ENCODE measurements around the gene CCDC57. TPM values are rescaled to one million over a fixed set of nuclear protein-coding genes. Genes with fewer than 3 reads are reported as not detected.
A peak's percentile ranks its signal among the peaks of the same experiment; 100 is the strongest.

CCDC57 gene
- total and polyA plus RNA-seq, 9 of the 15 experiments (the other 6 are each of a cell fraction or from before 2014, with no cell fraction given): 0.83 to 36.2 (median 13.6) TPM

DNA sequence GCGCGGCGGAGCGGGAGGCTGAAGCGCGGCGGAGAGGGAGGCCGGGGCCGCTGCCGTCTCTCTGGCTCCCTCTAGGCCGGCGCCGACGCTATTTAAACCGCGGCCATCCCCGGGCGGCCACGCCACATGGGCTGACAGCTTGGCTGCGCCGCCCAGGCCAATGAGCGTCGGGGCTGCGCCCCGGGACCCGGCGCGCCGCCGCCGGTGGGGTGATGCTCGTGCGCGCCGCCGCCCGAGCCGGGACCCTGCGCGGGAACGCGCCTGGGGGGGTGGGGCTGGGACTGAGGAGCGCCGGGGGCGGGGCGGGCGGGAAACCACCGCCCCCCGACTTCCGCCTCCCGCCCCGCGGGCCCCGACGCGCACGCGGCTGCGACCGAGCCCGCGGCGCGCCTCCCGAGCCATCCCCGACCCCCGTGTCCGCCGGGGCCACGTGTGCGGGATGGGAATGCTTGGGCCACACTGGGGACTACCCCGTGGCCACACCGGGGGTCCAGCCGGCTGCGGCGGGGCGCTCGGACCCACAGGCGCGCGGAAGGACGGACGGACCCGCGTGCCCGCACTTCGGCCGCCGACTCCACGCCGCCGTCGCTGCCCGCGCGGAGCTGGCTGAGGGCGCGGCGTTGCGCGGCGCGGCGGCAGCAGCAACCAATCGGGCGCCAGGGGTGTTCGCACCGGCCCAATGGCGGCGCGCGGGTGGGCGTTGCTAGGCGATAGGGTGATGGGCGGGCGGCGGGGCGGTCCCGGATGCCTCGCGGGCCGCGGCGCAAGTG lies 114.3 kb downstream of the CCDC57 start, which contains the start of gene FASN (continued):
- TF ChIP-seq, protein P1, sequence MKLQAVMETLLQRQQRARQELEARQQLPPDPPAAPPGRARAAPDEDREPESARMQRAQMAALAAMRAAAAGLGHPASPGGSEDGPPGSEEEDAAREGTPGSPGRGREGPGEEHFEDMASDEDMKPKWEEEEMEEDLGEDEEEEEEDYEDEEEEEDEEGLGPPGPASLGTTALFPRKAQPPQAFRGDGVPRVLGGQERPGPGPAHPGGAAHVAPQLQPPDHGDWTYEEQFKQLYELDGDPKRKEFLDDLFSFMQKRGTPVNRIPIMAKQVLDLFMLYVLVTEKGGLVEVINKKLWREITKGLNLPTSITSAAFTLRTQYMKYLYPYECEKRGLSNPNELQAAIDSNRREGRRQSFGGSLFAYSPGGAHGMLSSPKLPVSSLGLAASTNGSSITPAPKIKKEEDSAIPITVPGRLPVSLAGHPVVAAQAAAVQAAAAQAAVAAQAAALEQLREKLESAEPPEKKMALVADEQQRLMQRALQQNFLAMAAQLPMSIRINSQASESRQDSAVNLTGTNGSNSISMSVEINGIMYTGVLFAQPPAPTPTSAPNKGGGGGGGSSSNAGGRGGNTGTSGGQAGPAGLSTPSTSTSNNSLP (IDR thresholded peaks at IDR 0.05; ENCODE audit: borderline replicate concordance, low read depth, low read length): no peak
- TF ChIP-seq MCM7 (IDR thresholded peaks at IDR 0.05): no peak
- peak; percentile 50 for TF ChIP-seq ZC3H4 (CRISPR knock-in tag; IDR thresholded peaks at IDR 0.05; ENCODE audit: borderline replicate concordance)
- no peak for TF ChIP-seq RUNX1 (IDR thresholded peaks at IDR 0.05; ENCODE audit: low read depth)
- TF ChIP-seq NRF1 (conservative IDR thresholded peaks at IDR 0.05 in 1 of 2, IDR thresholded peaks at IDR 0.05 in 1 of 2): peak; percentile 66 to 85; a peak in 2 of 4 replicates
- TF ChIP-seq ZNF384 (IDR thresholded peaks at IDR 0.05; ENCODE audit: low read depth, low read length): no peak
- peak; percentile 57 for TF ChIP-seq SP2 (IDR thresholded peaks at IDR 0.05; ENCODE audit: extremely low read depth, low read depth, low read length, poor library complexity, severe bottlenecking)
- TF ChIP-seq, protein P2, sequence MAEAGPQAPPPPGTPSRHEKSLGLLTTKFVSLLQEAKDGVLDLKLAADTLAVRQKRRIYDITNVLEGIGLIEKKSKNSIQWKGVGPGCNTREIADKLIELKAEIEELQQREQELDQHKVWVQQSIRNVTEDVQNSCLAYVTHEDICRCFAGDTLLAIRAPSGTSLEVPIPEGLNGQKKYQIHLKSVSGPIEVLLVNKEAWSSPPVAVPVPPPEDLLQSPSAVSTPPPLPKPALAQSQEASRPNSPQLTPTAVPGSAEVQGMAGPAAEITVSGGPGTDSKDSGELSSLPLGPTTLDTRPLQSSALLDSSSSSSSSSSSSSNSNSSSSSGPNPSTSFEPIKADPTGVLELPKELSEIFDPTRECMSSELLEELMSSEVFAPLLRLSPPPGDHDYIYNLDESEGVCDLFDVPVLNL (CRISPR knock-in tag; IDR thresholded peaks at IDR 0.05; ENCODE audit: low read depth): no peak
- no peak for TF ChIP-seq CREBBP (IDR thresholded peaks at IDR 0.05; ENCODE audit: low read depth, low read length)
- TF ChIP-seq, protein P3, sequence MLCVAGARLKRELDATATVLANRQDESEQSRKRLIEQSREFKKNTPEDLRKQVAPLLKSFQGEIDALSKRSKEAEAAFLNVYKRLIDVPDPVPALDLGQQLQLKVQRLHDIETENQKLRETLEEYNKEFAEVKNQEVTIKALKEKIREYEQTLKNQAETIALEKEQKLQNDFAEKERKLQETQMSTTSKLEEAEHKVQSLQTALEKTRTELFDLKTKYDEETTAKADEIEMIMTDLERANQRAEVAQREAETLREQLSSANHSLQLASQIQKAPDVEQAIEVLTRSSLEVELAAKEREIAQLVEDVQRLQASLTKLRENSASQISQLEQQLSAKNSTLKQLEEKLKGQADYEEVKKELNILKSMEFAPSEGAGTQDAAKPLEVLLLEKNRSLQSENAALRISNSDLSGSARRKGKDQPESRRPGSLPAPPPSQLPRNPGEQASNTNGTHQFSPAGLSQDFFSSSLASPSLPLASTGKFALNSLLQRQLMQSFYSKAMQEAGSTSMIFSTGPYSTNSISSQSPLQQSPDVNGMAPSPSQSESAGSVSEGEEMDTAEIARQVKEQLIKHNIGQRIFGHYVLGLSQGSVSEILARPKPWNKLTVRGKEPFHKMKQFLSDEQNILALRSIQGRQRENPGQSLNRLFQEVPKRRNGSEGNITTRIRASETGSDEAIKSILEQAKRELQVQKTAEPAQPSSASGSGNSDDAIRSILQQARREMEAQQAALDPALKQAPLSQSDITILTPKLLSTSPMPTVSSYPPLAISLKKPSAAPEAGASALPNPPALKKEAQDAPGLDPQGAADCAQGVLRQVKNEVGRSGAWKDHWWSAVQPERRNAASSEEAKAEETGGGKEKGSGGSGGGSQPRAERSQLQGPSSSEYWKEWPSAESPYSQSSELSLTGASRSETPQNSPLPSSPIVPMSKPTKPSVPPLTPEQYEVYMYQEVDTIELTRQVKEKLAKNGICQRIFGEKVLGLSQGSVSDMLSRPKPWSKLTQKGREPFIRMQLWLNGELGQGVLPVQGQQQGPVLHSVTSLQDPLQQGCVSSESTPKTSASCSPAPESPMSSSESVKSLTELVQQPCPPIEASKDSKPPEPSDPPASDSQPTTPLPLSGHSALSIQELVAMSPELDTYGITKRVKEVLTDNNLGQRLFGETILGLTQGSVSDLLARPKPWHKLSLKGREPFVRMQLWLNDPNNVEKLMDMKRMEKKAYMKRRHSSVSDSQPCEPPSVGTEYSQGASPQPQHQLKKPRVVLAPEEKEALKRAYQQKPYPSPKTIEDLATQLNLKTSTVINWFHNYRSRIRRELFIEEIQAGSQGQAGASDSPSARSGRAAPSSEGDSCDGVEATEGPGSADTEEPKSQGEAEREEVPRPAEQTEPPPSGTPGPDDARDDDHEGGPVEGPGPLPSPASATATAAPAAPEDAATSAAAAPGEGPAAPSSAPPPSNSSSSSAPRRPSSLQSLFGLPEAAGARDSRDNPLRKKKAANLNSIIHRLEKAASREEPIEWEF (CRISPR knock-in tag; IDR thresholded peaks at IDR 0.05): peak; percentile 36; the same call in 1 of the 2 replicates
- TF ChIP-seq, protein P4, sequence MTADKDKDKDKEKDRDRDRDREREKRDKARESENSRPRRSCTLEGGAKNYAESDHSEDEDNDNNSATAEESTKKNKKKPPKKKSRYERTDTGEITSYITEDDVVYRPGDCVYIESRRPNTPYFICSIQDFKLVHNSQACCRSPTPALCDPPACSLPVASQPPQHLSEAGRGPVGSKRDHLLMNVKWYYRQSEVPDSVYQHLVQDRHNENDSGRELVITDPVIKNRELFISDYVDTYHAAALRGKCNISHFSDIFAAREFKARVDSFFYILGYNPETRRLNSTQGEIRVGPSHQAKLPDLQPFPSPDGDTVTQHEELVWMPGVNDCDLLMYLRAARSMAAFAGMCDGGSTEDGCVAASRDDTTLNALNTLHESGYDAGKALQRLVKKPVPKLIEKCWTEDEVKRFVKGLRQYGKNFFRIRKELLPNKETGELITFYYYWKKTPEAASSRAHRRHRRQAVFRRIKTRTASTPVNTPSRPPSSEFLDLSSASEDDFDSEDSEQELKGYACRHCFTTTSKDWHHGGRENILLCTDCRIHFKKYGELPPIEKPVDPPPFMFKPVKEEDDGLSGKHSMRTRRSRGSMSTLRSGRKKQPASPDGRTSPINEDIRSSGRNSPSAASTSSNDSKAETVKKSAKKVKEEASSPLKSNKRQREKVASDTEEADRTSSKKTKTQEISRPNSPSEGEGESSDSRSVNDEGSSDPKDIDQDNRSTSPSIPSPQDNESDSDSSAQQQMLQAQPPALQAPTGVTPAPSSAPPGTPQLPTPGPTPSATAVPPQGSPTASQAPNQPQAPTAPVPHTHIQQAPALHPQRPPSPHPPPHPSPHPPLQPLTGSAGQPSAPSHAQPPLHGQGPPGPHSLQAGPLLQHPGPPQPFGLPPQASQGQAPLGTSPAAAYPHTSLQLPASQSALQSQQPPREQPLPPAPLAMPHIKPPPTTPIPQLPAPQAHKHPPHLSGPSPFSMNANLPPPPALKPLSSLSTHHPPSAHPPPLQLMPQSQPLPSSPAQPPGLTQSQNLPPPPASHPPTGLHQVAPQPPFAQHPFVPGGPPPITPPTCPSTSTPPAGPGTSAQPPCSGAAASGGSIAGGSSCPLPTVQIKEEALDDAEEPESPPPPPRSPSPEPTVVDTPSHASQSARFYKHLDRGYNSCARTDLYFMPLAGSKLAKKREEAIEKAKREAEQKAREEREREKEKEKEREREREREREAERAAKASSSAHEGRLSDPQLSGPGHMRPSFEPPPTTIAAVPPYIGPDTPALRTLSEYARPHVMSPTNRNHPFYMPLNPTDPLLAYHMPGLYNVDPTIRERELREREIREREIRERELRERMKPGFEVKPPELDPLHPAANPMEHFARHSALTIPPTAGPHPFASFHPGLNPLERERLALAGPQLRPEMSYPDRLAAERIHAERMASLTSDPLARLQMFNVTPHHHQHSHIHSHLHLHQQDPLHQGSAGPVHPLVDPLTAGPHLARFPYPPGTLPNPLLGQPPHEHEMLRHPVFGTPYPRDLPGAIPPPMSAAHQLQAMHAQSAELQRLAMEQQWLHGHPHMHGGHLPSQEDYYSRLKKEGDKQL (CRISPR knock-in tag; IDR thresholded peaks at IDR 0.05; ENCODE audit: borderline replicate concordance): no peak
- no peak for TF ChIP-seq FIP1L1 (IDR thresholded peaks at IDR 0.05; ENCODE audit: low read depth, low read length, poor library complexity, severe bottlenecking)
